Stomach (tissue), 9 donors: ENCODE data around the gene NALCN. TPM values are rescaled to one million over a fixed set of nuclear protein-coding genes. Genes with fewer than 3 reads are reported as not detected.
"Not testable (repeated sequence)": the region's sequence is repeated elsewhere in the genome, so short reads cannot be mapped to it uniquely, and the experiment has no call there.

Experiments
- DNase-seq, 2 donors: peaks; one replicate each; pipeline versions ENCODE4 v3.0.0 to v3.0.0-alpha.2; 2013 to 2019
- H3K27ac ChIP-seq, 5 donors: fragments of 200-600 bp in 4 of 5; sonication (generic) in 4 of 5; one replicate each; pipeline ENCODE4 v1.5.1; 2013 to 2019; ENCODE audit warnings: mild to moderate bottlenecking in 1 of 5, moderate library complexity in 1 of 5
- H3K27me3 ChIP-seq, 3 donors: fragments of 200-600 bp; sonication (generic); one replicate each; pipeline ENCODE4 v1.5.1; 2017 to 2019; ENCODE audit warnings: mixed run types in 1 of 3
- H3K36me3 ChIP-seq, 4 donors: fragments of 200-600 bp; sonication (generic); 1 replicate in 3 of 4; 2 replicates in 1 of 4; pipeline ENCODE4 v1.5.1; 2016 to 2019
- H3K4me1 ChIP-seq, 4 donors: fragments of 200-600 bp; sonication (generic); one replicate each; pipeline ENCODE4 v1.5.1; 2016 to 2019
- H3K4me3 ChIP-seq, 4 donors: fragments of 200-600 bp; sonication (generic) in 3 of 4; one replicate each; pipeline ENCODE4 v1.5.1; 2016 to 2019; ENCODE audit warnings: mild to moderate bottlenecking in 1 of 4
- H3K9me3 ChIP-seq, 4 donors: fragments of 200-600 bp; sonication (generic); one replicate each; pipeline ENCODE4 v1.5.1; 2016 to 2019
- CTCF ChIP-seq, 7 experiments: fragments of 450-650 bp in 4 of 7; fragments of 200-600 bp in 3 of 7; sonication (generic) in 3 of 7; IDR thresholded peaks; one replicate each; pipeline ENCODE4 v1.5.1; 2016 to 2019; ENCODE audit warnings: antibody characterized with exemption in 7 of 7, control low read depth in 2 of 7, mild to moderate bottlenecking in 1 of 7
- EP300 ChIP-seq: sonication (generic); formaldehyde crosslinking; IDR thresholded peaks from one replicate; pipeline ENCODE4 v1.6.1; 2017; ENCODE audit warnings: antibody characterized with exemption
- POLR2A ChIP-seq, 4 donors: fragments of 450-650 bp; IDR thresholded peaks; one replicate each; pipeline ENCODE4 v1.6.1; 2016; ENCODE audit warnings: antibody characterized with exemption in 4 of 4, control low read depth in 2 of 4, mild to moderate bottlenecking in 1 of 4, moderate library complexity in 1 of 4
- POLR2AphosphoS5 ChIP-seq, 3 donors: sonication (generic); formaldehyde crosslinking; IDR thresholded peaks; one replicate each; pipeline ENCODE4 v1.6.1; 2016; ENCODE audit warnings: antibody characterized with exemption in 3 of 3
- WGBS, 5 donors: extraction: QIAGEN DNeasy Blood & Tissue Kit in 3 of 5; methylation state at CpG; one replicate each; pipeline versions ENCODE4 v1.1.5 to v1.1.7; 2013 to 2018; 5-methylcytosine and 5-hydroxymethylcytosine counted together
- intact Hi-C: fragments of 100-400 bp; cut with DNase I; formaldehyde crosslinking; loops from one replicate; pipeline ENCODE4 v1.15.1; 2023; ENCODE audit warnings: low total_unique reads
- polyA plus RNA-seq, 3 donors: library from polyadenylated mRNA; stranded (reverse); fragments of 200-250 nt; gene quantifications; one replicate each; pipeline ENCODE4 v1.2.3, GENCODE V29; 2013
- total RNA-seq, 5 donors: library from RNA; depleted of rRNA; stranded (reverse); fragments of >200 nt; gene quantifications; one replicate each; pipeline versions ENCODE4 v1.1.0 to v1.2.3, GENCODE V29; 2014 to 2016
- donor health status: healthy with polysubstance abuse.
- donor health status: Bipolar disorder and iron deficiency.
- donor health status: healthy.

Gene NALCN
- total and polyA plus RNA-seq, 8 donors = 0.15 to 2.9 (median 1.2) TPM; not detected in 2

- WGBS, 5 donors = 25 to 42% (median 42%) methylated on average over 3 of the region's 3 CpGs
- TF ChIP-seq POLR2A (IDR thresholded peaks at IDR 0.05) = no peak
- Histone ChIP-seq H3K9me3 (no peaks in the 10 kb centered on the region), H3K27me3 (no peaks in the 10 kb centered on the region), H3K27ac (no peak overlapping the region), H3K36me3 (no peaks in the 10 kb centered on the region), H3K4me3 (no peak overlapping the region), H3K4me1 (no peaks in the 10 kb centered on the region)
- no peak for DNase-seq
- intact Hi-C loops = no loop called here
Observed at GRCh38 chr13:101327871-101328270, 88.4 kb downstream of the NALCN start.

- H3K27me3 ChIP-seq = no peaks in the 10 kb centered on the region
- H3K4me3 ChIP-seq = no peak overlapping the region
- TF ChIP-seq EP300 (no peak), CTCF (IDR thresholded peaks at IDR 0.05) (no peak), POLR2AphosphoS5 (IDR thresholded peaks at IDR 0.05) (no peak), POLR2A (IDR thresholded peaks at IDR 0.05) (no peak)
- intact Hi-C loops = no loop called here
- no peak for DNase-seq
- no peaks in the 10 kb centered on the region for H3K36me3 ChIP-seq
- WGBS, 5 donors = 47 to 64% (median 58%) methylated on average over 4 of the region's 4 CpGs
- H3K4me1 ChIP-seq = no peaks in the 10 kb centered on the region
- no peaks in the 10 kb centered on the region for H3K9me3 ChIP-seq
- no peak overlapping the region for H3K27ac ChIP-seq
Observed at GRCh38 chr13:101326710-101327109, 89.6 kb downstream of the NALCN start.

GRCh38 chr13:101325423-101325822 is 90.9 kb downstream of the NALCN start:
- intact Hi-C loops = no loop called here
- no peaks in the 10 kb centered on the region for H3K36me3 ChIP-seq
- H3K4me3 ChIP-seq = no peak overlapping the region
- TF ChIP-seq EP300 (no peak), POLR2A (IDR thresholded peaks at IDR 0.05) (no peak), CTCF (IDR thresholded peaks at IDR 0.05) (no peak), POLR2AphosphoS5 (IDR thresholded peaks at IDR 0.05) (no peak)
- no peaks in the 10 kb centered on the region for H3K9me3 ChIP-seq
- no peak overlapping the region for H3K27ac ChIP-seq
- no peaks in the 10 kb centered on the region for H3K27me3 ChIP-seq
- H3K4me1 ChIP-seq = no peaks in the 10 kb centered on the region
- 17 to 28% (median 22%) methylated on average over 3 of the region's 3 CpGs for WGBS, 5 donors
- no peak for DNase-seq

- no peaks in the 10 kb centered on the region for H3K27me3 ChIP-seq
- H3K9me3 ChIP-seq = no peaks in the 10 kb centered on the region
- no peak for TF ChIP-seq POLR2A (IDR thresholded peaks at IDR 0.05)
- no peaks in the 10 kb centered on the region for H3K36me3 ChIP-seq
- intact Hi-C loops = no loop called here
- no peaks in the 10 kb centered on the region for H3K4me1 ChIP-seq
- no peak for DNase-seq
- no peak overlapping the region for H3K4me3 ChIP-seq
- H3K27ac ChIP-seq = no peak overlapping the region
Observed at GRCh38 chr13:101323601-101324000, 92.7 kb downstream of the NALCN start.

GRCh38 chr13:101317986-101318523 is 98.3 kb downstream of the NALCN start:
- TF ChIP-seq POLR2A (IDR thresholded peaks at IDR 0.05) = no peak
- H3K36me3 ChIP-seq = no peaks in the 10 kb centered on the region
- H3K27me3 ChIP-seq = no peaks in the 10 kb centered on the region
- intact Hi-C loops = no loop called here
- no peaks in the 10 kb centered on the region for H3K9me3 ChIP-seq
- no peak for DNase-seq
- no peak overlapping the region for H3K27ac ChIP-seq
- WGBS, 5 donors = 74 to 90% (median 85%) methylated on average over 10 of the region's 10 CpGs
- H3K4me3 ChIP-seq = no peak overlapping the region
- no peaks in the 10 kb centered on the region for H3K4me1 ChIP-seq

GRCh38 chr13:101313479-101313878 is 102.8 kb downstream of the NALCN start:
- WGBS, 5 donors = 58 to 83% (median 82%) methylated on average over 1 of the region's 1 CpG
- H3K4me3 ChIP-seq, H3K9me3 ChIP-seq, H3K4me1 ChIP-seq, intact Hi-C loops, H3K27ac ChIP-seq, H3K36me3 ChIP-seq, DNase-seq, H3K27me3 ChIP-seq: not testable (repeated sequence)
